ENCODE results near the gene KCNIP1. TPM values are rescaled to one million over a fixed set of nuclear protein-coding genes. Genes with fewer than 3 reads are reported as not detected.

Gene KCNIP1
- total RNA-seq, 1 donor from 2014 or later, result not detected

DNA sequence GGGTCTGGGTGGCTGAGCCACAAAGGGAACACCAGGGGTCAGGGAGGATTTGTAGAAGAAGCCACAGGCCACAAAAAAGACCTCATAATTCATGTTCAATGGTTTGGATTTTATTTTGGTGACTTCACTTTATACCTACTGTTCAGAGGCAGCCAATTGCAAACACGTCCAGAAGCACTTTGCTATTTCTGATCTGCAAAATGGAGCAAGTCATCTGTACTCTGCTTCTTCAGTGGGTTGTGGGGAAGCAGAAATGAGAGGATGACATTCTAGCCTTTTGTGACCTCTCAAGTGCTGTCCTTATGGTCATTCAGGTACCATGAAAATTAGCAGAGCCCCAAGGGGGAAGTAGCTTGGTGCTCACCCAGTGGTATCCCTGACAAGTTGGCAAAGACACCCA lies 2.5 kb upstream of the KCNIP1 start:
- no peak for DNase-seq (ENCODE audit: low spot score)
- intact Hi-C loops (cut with micrococcal nuclease), result no loop called here
- no peak overlapping the region for H3K27ac Mint-ChIP-seq
- no peaks in the 10 kb centered on the region for H3K9me3 Mint-ChIP-seq
- H3K27me3 Mint-ChIP-seq (ENCODE audit: low read depth), result peaks cover 40% of the 10 kb centered on the region
- no peaks in the 10 kb centered on the region for H3K36me3 Mint-ChIP-seq (ENCODE audit: low read depth)
- H3K4me1 Mint-ChIP-seq (ENCODE audit: low read depth), result no peaks in the 10 kb centered on the region
- H3K4me3 Mint-ChIP-seq (ENCODE audit: low read depth), result no peak overlapping the region

GRCh38 chr5:170501931-170502330 lies 1.9 kb upstream of the KCNIP1 start:
- peaks cover 40% of the 10 kb centered on the region for H3K27me3 Mint-ChIP-seq (ENCODE audit: low read depth)
- H3K4me3 Mint-ChIP-seq (ENCODE audit: low read depth), result no peak overlapping the region
- no peaks in the 10 kb centered on the region for H3K9me3 Mint-ChIP-seq
- H3K27ac Mint-ChIP-seq, result no peak overlapping the region
- no peak for DNase-seq (ENCODE audit: low spot score)
- H3K36me3 Mint-ChIP-seq (ENCODE audit: low read depth), result no peaks in the 10 kb centered on the region
- intact Hi-C loops (cut with micrococcal nuclease), result no loop called here
- H3K4me1 Mint-ChIP-seq (ENCODE audit: low read depth), result no peaks in the 10 kb centered on the region

- DNase-seq (ENCODE audit: low spot score), result no peak
- no peak overlapping the region for H3K27ac Mint-ChIP-seq
- intact Hi-C loops (cut with micrococcal nuclease), result no loop called here
- no peaks in the 10 kb centered on the region for H3K4me1 Mint-ChIP-seq (ENCODE audit: low read depth)
- peaks cover 40% of the 10 kb centered on the region for H3K27me3 Mint-ChIP-seq (ENCODE audit: low read depth)
- no peaks in the 10 kb centered on the region for H3K36me3 Mint-ChIP-seq (ENCODE audit: low read depth)
- H3K9me3 Mint-ChIP-seq, result no peaks in the 10 kb centered on the region
- no peak overlapping the region for H3K4me3 Mint-ChIP-seq (ENCODE audit: low read depth)
Observed at GRCh38 chr5:170504616-170505266, 921 bp downstream of the KCNIP1 start.

- Mint-ChIP-seq H3K4me3 (ENCODE audit: low read depth) (no peak overlapping the region), H3K27me3 (ENCODE audit: low read depth) (peaks cover 19% of the 10 kb centered on the region), H3K27ac (no peak overlapping the region), H3K36me3 (ENCODE audit: low read depth) (no peaks in the 10 kb centered on the region), H3K9me3 (no peaks in the 10 kb centered on the region), H3K4me1 (ENCODE audit: low read depth) (no peaks in the 10 kb centered on the region)
- DNase-seq (ENCODE audit: low spot score), result no peak
- intact Hi-C loops (cut with micrococcal nuclease), result no loop called here
Observed at GRCh38 chr5:170508036-170508435, 4.2 kb downstream of the KCNIP1 start.

- H3K36me3 Mint-ChIP-seq (ENCODE audit: low read depth), result no peaks in the 10 kb centered on the region
- no peak for DNase-seq (ENCODE audit: low spot score)
- H3K27ac Mint-ChIP-seq, result no peak overlapping the region
- H3K27me3 Mint-ChIP-seq (ENCODE audit: low read depth), result peaks cover 15% of the 10 kb centered on the region
- H3K4me1 Mint-ChIP-seq (ENCODE audit: low read depth), result no peaks in the 10 kb centered on the region
- intact Hi-C loops (cut with micrococcal nuclease), result no loop called here
- no peaks in the 10 kb centered on the region for H3K9me3 Mint-ChIP-seq
- H3K4me3 Mint-ChIP-seq (ENCODE audit: low read depth), result no peak overlapping the region
Observed at GRCh38 chr5:170508660-170509347, 5.0 kb downstream of the KCNIP1 start.

DNA sequence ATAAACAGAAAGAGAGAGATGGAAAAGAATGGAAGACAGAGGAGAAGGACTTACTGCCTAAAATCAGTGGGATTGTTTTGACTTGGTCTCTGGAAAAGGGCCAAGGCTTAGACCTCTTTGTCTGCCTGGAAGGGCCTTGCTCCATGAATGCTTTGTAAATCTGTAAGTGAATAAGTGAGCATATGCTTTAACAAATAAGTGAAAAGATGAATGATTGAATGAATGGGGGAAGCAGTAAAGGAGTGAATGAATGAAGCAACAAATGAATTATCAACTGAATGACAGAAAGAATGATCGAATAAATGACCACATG lies 5.5 kb downstream of the KCNIP1 start:
- intact Hi-C loops (cut with micrococcal nuclease), result no loop called here
- no peak for DNase-seq (ENCODE audit: low spot score)
- Mint-ChIP-seq H3K27ac (no peak overlapping the region), H3K4me3 (ENCODE audit: low read depth) (no peak overlapping the region), H3K27me3 (ENCODE audit: low read depth) (peaks cover 15% of the 10 kb centered on the region), H3K9me3 (no peaks in the 10 kb centered on the region), H3K36me3 (ENCODE audit: low read depth) (no peaks in the 10 kb centered on the region), H3K4me1 (ENCODE audit: low read depth) (no peaks in the 10 kb centered on the region)

GRCh38 chr5:170510126-170510525 lies 6.3 kb downstream of the KCNIP1 start:
- H3K9me3 Mint-ChIP-seq, result no peaks in the 10 kb centered on the region
- intact Hi-C loops (cut with micrococcal nuclease), result no loop called here
- no peaks in the 10 kb centered on the region for H3K4me1 Mint-ChIP-seq (ENCODE audit: low read depth)
- H3K36me3 Mint-ChIP-seq (ENCODE audit: low read depth), result no peaks in the 10 kb centered on the region
- H3K27me3 Mint-ChIP-seq (ENCODE audit: low read depth), result peaks cover 8% of the 10 kb centered on the region
- no peak overlapping the region for H3K27ac Mint-ChIP-seq
- no peak for DNase-seq (ENCODE audit: low spot score)
- H3K4me3 Mint-ChIP-seq (ENCODE audit: low read depth), result no peak overlapping the region

DNA sequence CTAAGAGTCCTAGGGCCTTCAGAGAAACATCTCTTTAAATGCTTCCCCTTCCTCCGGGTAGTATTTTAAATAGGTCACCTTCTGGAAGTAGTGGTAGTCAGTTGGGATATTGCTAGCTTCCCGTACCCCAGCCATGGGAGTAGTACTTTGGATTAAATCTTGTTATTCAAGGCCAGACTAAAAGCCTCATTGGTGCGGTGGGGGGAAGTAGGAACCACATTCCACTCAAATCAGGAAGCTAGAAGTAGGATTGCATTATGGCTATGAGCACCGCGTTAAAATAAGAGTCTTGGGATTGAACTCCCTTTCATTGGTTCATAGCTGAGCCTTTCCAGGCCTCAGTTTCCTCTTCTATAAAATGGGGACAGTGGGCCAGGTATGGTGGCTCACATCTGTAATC lies 6.7 kb downstream of the KCNIP1 start:
- Mint-ChIP-seq H3K36me3 (ENCODE audit: low read depth) (no peaks in the 10 kb centered on the region), H3K9me3 (no peaks in the 10 kb centered on the region), H3K4me1 (ENCODE audit: low read depth) (no peaks in the 10 kb centered on the region), H3K4me3 (ENCODE audit: low read depth) (no peak overlapping the region), H3K27me3 (ENCODE audit: low read depth) (peaks cover 3% of the 10 kb centered on the region), H3K27ac (no peak overlapping the region)
- no peak for DNase-seq (ENCODE audit: low spot score)
- intact Hi-C loops (cut with micrococcal nuclease), result no loop called here

DNA sequence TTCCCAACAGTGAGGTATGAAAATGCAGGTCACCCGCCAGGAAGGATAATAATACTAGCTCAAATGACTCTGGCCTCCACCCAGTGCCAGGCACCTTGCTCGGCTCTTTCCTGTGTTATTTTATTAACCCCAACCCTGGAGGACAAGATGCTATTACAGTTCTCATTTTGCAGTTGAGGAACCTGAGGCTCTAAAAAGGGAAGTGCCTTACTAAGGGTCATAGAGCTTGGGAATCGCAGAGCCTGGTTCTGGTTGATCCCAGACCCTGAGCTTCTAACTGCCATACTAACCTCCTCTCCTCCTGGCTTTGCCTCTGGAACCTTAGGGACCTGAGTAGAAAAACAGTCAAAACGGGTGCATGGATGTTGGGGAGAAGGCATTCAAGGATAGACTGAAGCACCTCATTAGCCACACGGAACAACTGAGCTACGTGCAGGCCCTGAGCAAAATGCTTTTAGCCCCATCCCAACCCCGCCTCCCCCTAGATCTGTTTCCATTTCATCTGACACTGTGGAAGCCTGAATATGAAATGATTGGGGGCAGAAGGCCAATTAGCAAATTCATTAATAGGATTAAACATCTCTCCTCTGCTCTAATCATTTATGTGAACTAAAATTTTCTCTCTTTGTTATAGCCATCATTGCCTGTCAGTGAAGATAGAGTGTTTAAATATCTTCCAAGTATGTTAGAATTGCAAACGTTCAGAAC lies 7.9 kb downstream of the KCNIP1 start:
- intact Hi-C loops (cut with micrococcal nuclease), result no loop called here
- Mint-ChIP-seq H3K27me3 (ENCODE audit: low read depth) (no peaks in the 10 kb centered on the region), H3K36me3 (ENCODE audit: low read depth) (no peaks in the 10 kb centered on the region), H3K27ac (no peak overlapping the region), H3K4me3 (ENCODE audit: low read depth) (no peak overlapping the region), H3K9me3 (no peaks in the 10 kb centered on the region), H3K4me1 (ENCODE audit: low read depth) (no peaks in the 10 kb centered on the region)
- no peak for DNase-seq (ENCODE audit: low spot score)

GRCh38 chr5:170513856-170514525 lies 10.2 kb downstream of the KCNIP1 start:
- intact Hi-C loops (cut with micrococcal nuclease), result no loop called here
- no peak for DNase-seq (ENCODE audit: low spot score)
- H3K27me3 Mint-ChIP-seq (ENCODE audit: low read depth), result no peaks in the 10 kb centered on the region
- no peak overlapping the region for H3K4me3 Mint-ChIP-seq (ENCODE audit: low read depth)
- H3K36me3 Mint-ChIP-seq (ENCODE audit: low read depth), result no peaks in the 10 kb centered on the region
- no peaks in the 10 kb centered on the region for H3K9me3 Mint-ChIP-seq
- no peaks in the 10 kb centered on the region for H3K4me1 Mint-ChIP-seq (ENCODE audit: low read depth)
- H3K27ac Mint-ChIP-seq, result no peak overlapping the region

GRCh38 chr5:170517411-170517810 lies 13.6 kb downstream of the KCNIP1 start:
- no peaks in the 10 kb centered on the region for H3K4me1 Mint-ChIP-seq (ENCODE audit: low read depth)
- DNase-seq (ENCODE audit: low spot score), result no peak
- no peaks in the 10 kb centered on the region for H3K36me3 Mint-ChIP-seq (ENCODE audit: low read depth)
- no peaks in the 10 kb centered on the region for H3K9me3 Mint-ChIP-seq
- H3K4me3 Mint-ChIP-seq (ENCODE audit: low read depth), result no peak overlapping the region
- no peaks in the 10 kb centered on the region for H3K27me3 Mint-ChIP-seq (ENCODE audit: low read depth)
- intact Hi-C loops (cut with micrococcal nuclease), result no loop called here
- no peak overlapping the region for H3K27ac Mint-ChIP-seq

DNA sequence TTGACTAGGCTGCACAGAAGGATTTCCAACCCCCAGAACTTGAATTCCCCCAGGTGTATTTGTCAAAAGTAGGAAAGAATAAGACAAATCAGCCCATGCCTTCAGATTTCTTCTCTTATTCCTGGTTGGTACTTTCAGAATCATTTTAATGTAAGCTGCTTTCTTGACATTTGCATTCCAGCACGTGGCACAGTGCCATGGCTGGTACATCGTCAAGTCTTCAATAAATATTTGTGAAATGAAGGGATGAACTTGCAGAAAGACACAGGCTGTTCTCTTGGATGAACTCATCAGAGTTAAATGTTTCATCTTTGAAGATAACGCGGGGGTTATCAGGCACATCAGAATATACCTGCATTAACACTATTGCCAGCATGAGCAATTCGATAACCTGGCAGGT lies 14.5 kb downstream of the KCNIP1 start:
- DNase-seq (ENCODE audit: low spot score), result no peak
- Mint-ChIP-seq H3K36me3 (ENCODE audit: low read depth) (no peaks in the 10 kb centered on the region), H3K27me3 (ENCODE audit: low read depth) (no peaks in the 10 kb centered on the region), H3K4me1 (ENCODE audit: low read depth) (no peaks in the 10 kb centered on the region), H3K4me3 (ENCODE audit: low read depth) (no peak overlapping the region), H3K27ac (no peak overlapping the region), H3K9me3 (no peaks in the 10 kb centered on the region)
- intact Hi-C loops (cut with micrococcal nuclease), result no loop called here

DNA sequence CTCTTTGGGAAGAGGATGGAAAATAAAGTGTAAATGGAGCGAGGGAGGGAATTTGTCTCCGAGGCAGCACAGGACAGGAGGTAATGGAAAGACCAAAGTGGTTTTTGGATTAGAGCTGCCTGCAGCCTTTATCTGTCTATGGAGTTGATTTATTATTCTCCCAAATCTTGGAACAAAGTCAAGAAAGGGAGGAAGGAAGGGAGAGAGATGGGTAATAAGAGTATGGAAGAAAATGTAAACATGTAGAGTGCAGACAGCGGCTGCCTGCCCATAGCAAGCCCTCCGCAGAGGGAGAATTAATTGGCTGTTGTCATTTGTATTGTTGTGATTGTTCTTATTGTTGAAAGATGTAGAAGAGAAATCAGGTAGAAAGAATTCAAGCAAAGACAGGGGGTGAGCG lies 15.7 kb downstream of the KCNIP1 start:
- no peak overlapping the region for H3K27ac Mint-ChIP-seq
- no peaks in the 10 kb centered on the region for H3K9me3 Mint-ChIP-seq
- H3K4me1 Mint-ChIP-seq (ENCODE audit: low read depth), result no peaks in the 10 kb centered on the region
- no peak for DNase-seq (ENCODE audit: low spot score)
- H3K27me3 Mint-ChIP-seq (ENCODE audit: low read depth), result no peaks in the 10 kb centered on the region
- no peak overlapping the region for H3K4me3 Mint-ChIP-seq (ENCODE audit: low read depth)
- intact Hi-C loops (cut with micrococcal nuclease), result no loop called here
- H3K36me3 Mint-ChIP-seq (ENCODE audit: low read depth), result no peaks in the 10 kb centered on the region
